Vagina (tissue), 2 donors: Measurements from ENCODE around the gene RPS3A.

Source experiments
- CTCF ChIP-seq, 3 experiments: fragments of 450-650 bp in 2 of 3; fragments of 200-600 bp in 1 of 3; sonication (generic) in 1 of 3; IDR thresholded peaks; one replicate each; pipeline ENCODE4 v1.5.1; 2017 to 2019; ENCODE audit warnings: antibody characterized with exemption in 3 of 3, mild to moderate bottlenecking in 2 of 3, moderate library complexity in 2 of 3
- POLR2A ChIP-seq, 2 donors: fragments of 450-650 bp; IDR thresholded peaks; one replicate each; pipeline ENCODE4 v1.6.1; 2017; ENCODE audit warnings: antibody characterized with exemption in 2 of 2, mild to moderate bottlenecking in 2 of 2, moderate library complexity in 2 of 2
- POLR2AphosphoS5 ChIP-seq, 2 donors: sonication (generic); formaldehyde crosslinking; IDR thresholded peaks; one replicate each; pipeline ENCODE4 v1.9.0; 2017; ENCODE audit warnings: antibody characterized with exemption in 2 of 2, mild to moderate bottlenecking in 2 of 2, low read depth in 1 of 2; ENCODE audit not compliant: insufficient read depth in 1 of 2

GRCh38 chr4:151143162-151143561 lies 43.7 kb downstream of the RPS3A start:
- TF ChIP-seq CTCF (IDR thresholded peaks at IDR 0.05) (no peak), POLR2A (IDR thresholded peaks at IDR 0.05) (no peak), POLR2AphosphoS5 (IDR thresholded peaks at IDR 0.05; ENCODE audit: insufficient read depth in 1 of 2, low read depth in 1 of 2) (no peak)
